ENCODE results near the gene SKOR1.

DNA sequence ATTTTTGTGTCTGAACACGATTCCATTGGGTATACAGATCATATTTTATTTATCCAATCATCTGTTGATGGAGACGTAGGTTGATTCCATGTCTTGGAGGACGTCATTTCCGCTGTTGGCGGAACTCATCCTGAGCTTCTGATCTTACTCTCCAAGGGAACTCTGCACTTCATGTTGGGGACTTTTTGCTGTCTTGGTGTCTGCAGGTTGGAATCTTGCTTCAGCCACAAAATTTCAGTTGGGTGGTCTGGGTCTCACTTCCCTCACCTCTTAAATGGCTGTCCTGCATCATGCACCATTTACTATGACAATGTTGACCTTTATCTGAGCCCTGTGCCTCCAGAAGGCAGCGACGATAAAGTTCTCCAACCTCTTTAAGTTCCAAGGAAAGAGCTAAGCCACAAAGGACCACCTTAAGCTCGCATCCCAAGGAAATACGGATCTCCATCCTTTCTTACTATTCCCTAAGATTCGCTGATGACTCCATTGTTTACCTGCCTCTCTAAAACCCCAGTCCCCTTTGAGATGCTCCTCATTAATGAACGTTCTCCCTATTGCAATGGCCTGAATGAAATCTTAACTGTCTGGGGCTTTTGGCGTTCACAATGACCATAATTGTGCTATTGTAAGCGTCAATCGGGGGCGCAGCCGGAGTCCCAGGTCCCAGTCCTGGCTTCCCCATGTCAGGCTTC, 37.6 kb downstream of the SKOR1 start:
- no peak for TF ChIP-seq CTCF (IDR thresholded peaks at IDR 0.05)
- no peak for TF ChIP-seq POLR2A (IDR thresholded peaks at IDR 0.05)
